GM10847 (cell line): ENCODE results near the gene ABTB2.

Experiments used
- POLR2A ChIP-seq: IDR thresholded peaks from 2 replicates; pipeline ENCODE4 v1.6.1; 2011; ENCODE audit not compliant: insufficient read length; ENCODE audit errors: extremely low read depth

Gene ABTB2

GRCh38 chr11:34155057-34155756 is 202.6 kb downstream of the ABTB2 start:
- TF ChIP-seq POLR2A: no peak

- no peak for TF ChIP-seq POLR2A
These were observed 203.5 kb downstream of the ABTB2 start for GRCh38 chr11:34154059-34154875.

DNA sequence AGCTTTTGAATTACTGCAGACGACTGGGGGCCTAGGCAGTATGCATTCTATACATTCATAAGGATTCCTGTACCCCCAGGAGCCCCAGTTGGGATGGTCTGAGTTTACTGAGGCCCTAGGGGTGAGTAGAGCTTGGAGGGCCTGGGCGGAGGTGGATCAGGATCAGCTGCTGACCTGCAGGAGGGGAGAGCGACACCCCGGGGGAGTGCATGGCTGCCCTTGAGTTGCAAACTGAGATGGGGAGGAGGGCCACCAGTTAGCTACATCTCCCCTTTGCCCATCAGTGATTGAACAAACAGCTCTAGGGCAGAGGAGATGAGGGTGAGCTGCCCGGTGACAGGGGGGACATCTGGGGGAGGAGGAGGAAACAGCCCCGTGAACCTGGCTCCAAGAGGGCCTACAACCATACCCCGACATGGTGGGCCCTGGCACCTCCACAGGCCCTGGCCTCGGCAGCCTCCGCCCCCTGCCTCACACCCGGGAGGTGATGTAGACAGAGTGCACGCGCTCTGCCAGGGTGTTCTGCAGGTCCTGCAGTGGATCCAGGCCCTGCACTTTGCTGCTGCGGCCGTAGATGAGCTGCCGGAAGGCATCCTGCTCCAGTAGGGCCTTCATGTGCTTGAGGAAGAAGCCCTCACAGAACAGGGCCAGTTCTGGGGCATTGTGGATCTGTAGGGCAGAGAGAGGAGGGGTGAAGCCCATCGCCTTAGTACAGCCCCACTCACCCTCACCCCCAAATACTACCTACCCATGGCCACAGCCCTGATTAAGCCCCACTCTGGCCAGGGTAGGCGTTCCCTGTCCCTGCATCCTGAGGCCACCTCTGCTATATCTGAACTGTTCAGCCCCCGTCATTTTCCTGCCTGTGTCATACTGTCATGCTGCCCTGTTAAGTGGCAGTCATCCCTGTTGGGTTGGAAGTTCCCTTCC is 205.6 kb downstream of the ABTB2 start:
- TF ChIP-seq POLR2A: no peak

- TF ChIP-seq POLR2A: no peak
These were observed 206.6 kb downstream of the ABTB2 start for GRCh38 chr11:34151166-34151565.

GRCh38 chr11:34150494-34151151 is 207.2 kb downstream of the ABTB2 start:
- no peak for TF ChIP-seq POLR2A

DNA sequence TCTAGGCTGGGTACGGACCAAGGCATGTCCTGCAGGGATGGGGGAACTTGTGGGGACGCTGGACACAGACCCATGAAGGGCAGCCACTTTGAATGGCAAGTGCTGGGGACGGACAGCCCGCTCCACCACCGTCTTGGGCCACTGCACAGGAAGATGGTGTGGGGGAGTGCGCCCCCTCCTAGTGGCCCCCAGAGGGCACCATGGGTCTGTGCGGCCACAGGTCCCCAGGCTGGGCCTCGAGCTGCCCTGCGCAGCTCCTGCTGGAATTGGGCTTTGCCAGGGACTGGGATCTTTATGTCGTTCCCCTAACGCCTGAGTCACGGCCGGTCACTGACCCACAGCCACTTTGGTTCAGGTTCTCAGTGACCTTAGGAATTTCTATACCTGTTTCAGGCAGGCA is 208.0 kb downstream of the ABTB2 start:
- TF ChIP-seq POLR2A: no peak

DNA sequence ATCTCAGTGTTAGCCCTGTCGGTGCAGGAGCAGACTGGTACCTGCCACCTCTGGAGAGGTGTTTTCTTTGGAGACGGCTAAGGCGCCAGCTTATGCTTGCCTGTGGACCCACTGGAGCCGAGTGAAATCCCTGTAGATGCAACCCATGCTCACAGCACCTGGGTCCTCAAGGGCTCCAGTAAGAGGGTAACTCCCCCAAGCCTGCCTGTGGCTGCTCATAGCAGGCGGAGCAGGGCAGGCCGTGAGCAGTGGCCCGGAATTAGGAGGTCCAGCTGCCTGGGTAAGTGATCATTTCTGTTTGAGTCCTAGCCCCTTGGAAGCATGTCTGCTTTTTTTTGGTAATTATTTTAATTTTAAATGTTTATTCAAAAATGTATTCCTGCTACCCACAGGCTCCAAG is 208.5 kb downstream of the ABTB2 start:
- no peak for TF ChIP-seq POLR2A

DNA sequence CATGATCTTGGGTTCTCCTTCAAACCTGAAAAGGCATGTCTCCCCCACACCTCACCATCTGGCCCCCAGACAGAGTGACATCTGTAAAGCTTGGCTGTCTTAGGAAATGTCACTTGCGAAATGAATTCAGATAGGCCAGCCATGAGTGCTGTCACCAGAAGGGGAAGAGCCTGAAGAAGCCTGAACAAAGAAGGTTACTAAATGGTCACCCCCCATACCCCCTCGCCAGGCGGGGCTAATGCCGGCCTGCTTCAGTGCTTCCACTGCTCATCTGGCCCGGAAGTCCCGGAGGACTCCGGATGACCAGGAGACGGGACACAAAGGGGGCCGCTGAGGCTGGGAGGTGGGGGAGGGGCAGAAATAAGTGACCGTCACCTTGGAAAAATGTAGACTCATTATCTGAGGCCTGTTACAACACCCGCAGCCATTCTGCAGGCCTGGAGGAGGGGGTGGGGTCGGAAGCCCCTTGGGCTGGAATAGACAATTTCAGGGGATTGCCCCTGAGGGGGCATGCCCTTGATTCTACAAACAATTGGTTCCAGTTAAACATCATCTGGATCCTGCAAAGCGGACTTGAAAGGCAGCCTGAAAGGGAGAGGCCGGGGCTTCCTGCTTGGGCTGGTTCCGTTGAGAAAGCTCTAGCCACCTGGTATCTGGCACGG is 209.2 kb downstream of the ABTB2 start:
- no peak for TF ChIP-seq POLR2A

DNA sequence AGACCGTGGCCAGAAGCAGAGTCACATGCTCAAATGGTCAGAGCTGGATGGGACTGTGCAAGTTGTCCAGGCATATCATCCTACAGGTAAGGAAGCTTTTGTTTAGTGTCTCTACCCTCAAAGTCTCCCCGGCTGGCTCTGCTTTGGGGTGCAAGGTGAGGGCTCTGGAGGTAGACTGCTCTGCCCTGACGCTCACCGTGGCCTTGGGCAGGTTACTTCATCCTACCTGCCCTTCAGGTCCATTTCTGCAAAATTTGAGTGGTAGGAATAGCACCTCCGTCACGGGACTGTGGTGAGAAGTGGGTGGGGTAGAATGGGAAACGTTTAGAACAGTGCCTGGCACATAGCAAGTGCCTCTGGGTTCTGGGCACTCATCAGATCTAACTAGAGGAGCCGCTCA is 210.2 kb downstream of the ABTB2 start:
- TF ChIP-seq POLR2A: no peak

DNA sequence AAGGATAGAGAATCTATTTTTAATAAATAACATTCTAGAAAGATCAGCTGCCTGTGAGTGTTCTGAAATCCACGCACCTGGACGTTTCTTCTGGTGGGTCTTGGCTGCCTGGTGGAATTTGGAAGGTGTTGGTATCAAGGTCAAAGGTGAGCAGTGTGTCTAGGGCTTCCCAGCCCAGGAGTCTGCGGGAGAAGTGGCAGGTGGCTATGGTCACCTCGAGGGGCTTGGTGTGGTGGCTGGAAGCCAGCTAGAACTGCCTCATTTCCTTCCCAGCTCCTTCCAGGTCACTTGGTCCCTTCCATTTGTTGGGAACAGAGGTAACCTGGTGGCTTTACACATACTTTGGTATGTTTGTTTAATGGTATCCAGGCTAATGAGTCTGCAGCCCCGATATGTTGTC is 210.9 kb downstream of the ABTB2 start:
- no peak for TF ChIP-seq POLR2A

GRCh38 chr11:34146411-34146810 is 211.4 kb downstream of the ABTB2 start:
- no peak for TF ChIP-seq POLR2A

DNA sequence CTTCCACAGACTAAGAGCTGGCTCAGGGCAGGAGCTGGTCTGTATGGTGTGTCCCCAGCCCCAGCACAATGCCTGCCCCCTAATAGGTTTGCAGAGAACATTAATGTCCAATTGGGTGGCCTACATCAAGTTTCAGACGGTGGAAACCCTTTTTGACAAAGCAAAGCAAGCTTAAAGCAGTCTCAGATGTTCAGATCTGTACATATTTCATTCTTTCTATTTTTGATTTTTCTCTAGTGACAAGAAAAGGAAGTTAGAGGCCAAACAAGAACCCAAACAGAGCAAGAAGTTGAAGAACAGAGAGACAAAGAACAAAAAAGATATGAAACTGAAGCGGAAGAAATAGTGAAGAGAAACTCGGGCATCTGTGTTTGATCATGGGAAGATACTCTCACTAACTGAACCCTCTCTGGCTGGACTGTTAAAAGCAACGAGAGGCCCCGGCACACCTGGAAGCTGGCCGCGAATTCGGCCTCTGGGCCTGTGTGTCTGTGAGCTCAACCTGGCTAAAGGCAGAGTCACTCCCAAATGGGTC is 211.9 kb downstream of the ABTB2 start:
- no peak for TF ChIP-seq POLR2A

DNA sequence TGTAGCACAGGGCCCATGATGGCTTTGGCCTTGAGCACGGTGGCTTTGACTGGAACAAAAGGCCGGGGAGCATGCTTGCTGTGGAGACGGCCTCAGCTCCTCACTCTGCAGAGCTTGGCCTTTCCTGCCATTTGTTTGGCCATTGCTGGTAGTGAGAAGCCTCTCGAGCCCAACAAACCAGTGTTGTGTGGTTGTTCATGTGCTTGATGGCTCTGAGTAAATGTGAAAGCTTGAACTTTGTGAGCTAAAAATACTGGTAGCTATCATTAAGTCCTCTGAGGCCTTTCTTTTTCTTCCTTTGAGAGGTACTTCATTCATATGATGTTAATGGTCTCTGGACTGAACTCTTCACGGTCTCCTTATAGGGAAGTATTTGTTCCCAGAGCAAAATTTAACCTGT is 212.7 kb downstream of the ABTB2 start:
- TF ChIP-seq POLR2A: no peak

DNA sequence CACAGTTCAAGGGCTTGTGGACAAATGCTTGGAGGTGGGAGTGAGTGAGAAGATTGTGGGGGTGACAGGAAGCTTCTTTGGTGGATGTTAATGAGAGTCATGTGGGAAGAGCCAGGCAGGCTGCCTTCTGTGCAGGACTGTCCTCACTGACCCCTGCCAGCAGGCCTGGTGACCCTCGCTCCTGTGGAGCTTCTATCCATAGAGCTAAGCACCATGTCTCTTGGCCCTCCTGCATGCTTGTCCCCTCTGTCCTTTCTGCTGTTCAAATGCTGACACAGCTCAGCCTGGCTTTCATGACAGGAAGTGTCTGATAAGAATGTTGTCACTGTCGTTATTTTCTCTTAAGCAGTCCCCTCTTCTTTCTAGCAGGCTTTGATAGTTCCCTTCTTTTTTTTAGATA is 214.8 kb downstream of the ABTB2 start:
- TF ChIP-seq POLR2A: no peak
